Heart right ventricle (tissue), 16 donors: ENCODE results near the gene EIF1AX. TPM values are rescaled to one million over a fixed set of nuclear protein-coding genes. Genes with fewer than 3 reads are reported as not detected.

Experiments
- ATAC-seq, 8 donors: fragments of 200-7000 bp; cut with Tn5 transposase; one replicate each; pipeline ENCODE4 v1.9.1; 2020; ENCODE audit warnings: mild to moderate bottlenecking in 8 of 8, moderate library complexity in 8 of 8, moderate number of reproducible peaks in 1 of 8
- DNase-seq, 2 donors: peaks; one replicate each; pipeline ENCODE4 v3.0.0-alpha.2; 2020
- H3K27ac ChIP-seq, 10 donors: fragments of 200-600 bp; sonication (generic) in 2 of 10; one replicate each; pipeline versions ENCODE4 v1.5.0 to v1.8.0; 2020 to 2022; ENCODE audit warnings: mild to moderate bottlenecking in 3 of 10
- H3K27me3 ChIP-seq, 7 donors: fragments of 200-600 bp; one replicate each; pipeline ENCODE4 v1.8.0; 2021 to 2022; ENCODE audit warnings: mild to moderate bottlenecking in 2 of 7
- H3K36me3 ChIP-seq, 9 donors: fragments of 200-600 bp; sonication (generic) in 1 of 9; one replicate each; pipeline versions ENCODE4 v1.5.0 to v1.8.0; 2020 to 2022; ENCODE audit warnings: mild to moderate bottlenecking in 2 of 9
- H3K4me1 ChIP-seq, 9 donors: fragments of 200-600 bp; sonication (generic) in 1 of 9; one replicate each; pipeline versions ENCODE4 v1.5.0 to v1.8.0; 2020 to 2022; ENCODE audit warnings: mild to moderate bottlenecking in 4 of 9
- H3K4me3 ChIP-seq, 10 donors: fragments of 200-600 bp; sonication (generic) in 2 of 10; one replicate each; pipeline versions ENCODE4 v1.5.0 to v1.8.0; 2020 to 2022; ENCODE audit warnings: mild to moderate bottlenecking in 7 of 10, moderate library complexity in 2 of 10
- H3K9me3 ChIP-seq, 11 donors: fragments of 200-600 bp in 10 of 11; sonication (generic) in 2 of 11; one replicate each; pipeline versions ENCODE4 v1.5.0 to v1.8.0; 2013 to 2022; ENCODE audit warnings: mild to moderate bottlenecking in 2 of 11, control low read depth in 1 of 11, moderate library complexity in 1 of 11
- WGBS, 2 donors: extraction: QIAGEN DNeasy Blood & Tissue Kit; methylation state at CpG; one replicate each; pipeline ENCODE4 v1.1.7; 2013; ENCODE audit warnings: inconsistent platforms in 1 of 2; 5-methylcytosine and 5-hydroxymethylcytosine counted together
- intact Hi-C, 10 donors: fragments of 100-400 bp; cut with DNase I; formaldehyde crosslinking; loops; one replicate each; pipeline versions ENCODE4 v1.11.1 to v1.14.2; 2022
- polyA plus RNA-seq, 2 donors: library from polyadenylated mRNA; stranded (reverse); fragments of 200-250 nt; gene quantifications; one replicate each; pipeline ENCODE4 v1.2.3, GENCODE V29; 2013
- total RNA-seq, 10 donors: library from RNA; stranded (reverse); fragmentation: NEBNext Ultra II Directional in 3 of 10; extraction: Animal tissue kit (Norgen Biotek cat#: 25700) in 3 of 10; gene quantifications; one replicate each; pipeline versions ENCODE4 v1.2.1 to v1.2.4, GENCODE V29; 2021 to 2023
- TF ChIP-seq, protein P1 (sequence below), 9 donors: fragments of 200-600 bp; sonication (generic) in 2 of 9; IDR thresholded peaks; one replicate each; pipeline versions ENCODE4 v1.5.0 to v1.8.0; 2021 to 2022; ENCODE audit warnings: antibody characterized with exemption in 9 of 9, mild to moderate bottlenecking in 5 of 9, moderate library complexity in 1 of 9
- donor health status: Arrhythmogenic right ventricular cardiomyopathy.
- donor health status: ischemic (EF 13 %, LVEDD 7.1; RV severe dilation, severe dysfunction).
- donor health status: healthy with polysubstance abuse.
- donor health status: DM: no; HTN: yes; CAD: no.
- donor health status: DM: no; HTN: no; CAD: no.
- donor health status: ischemic (EF 25% LVEDD 6.9; RV normal size, moderate dysfunction).
- donor health status: ischemic (EF 25% LVEDD 5.7; RV mildly dilated, moderate dysfunction).
- donor health status: healthy.
- donor health status: DM: yes; HTN: yes; CAD: no.
- donor health status: Ischemic cardiomyopathy.
- donor health status: ischemic (EF 35%, LVEDD 5.7; RV mildly dilated, moderate dysfunction).
- donor health status: nonischemic (EF 11% LVEDD 7.7; RV severe dilation, severe dysfunction).
- donor health status: DM: yes; HTN: yes; CAD: no.
- donor health status: PGD.
- donor health status: ischemic (EF 29% LVEDD 5.4; RV normal size, mild dysfunction).
- donor health status: nonischemic (EF 23%, LVEDD 6.1; RV moderate dilation, normal function).

The EIF1AX gene
- total and polyA plus RNA-seq, 12 donors: 17.8 to 107 (median 58.8) TPM

DNA sequence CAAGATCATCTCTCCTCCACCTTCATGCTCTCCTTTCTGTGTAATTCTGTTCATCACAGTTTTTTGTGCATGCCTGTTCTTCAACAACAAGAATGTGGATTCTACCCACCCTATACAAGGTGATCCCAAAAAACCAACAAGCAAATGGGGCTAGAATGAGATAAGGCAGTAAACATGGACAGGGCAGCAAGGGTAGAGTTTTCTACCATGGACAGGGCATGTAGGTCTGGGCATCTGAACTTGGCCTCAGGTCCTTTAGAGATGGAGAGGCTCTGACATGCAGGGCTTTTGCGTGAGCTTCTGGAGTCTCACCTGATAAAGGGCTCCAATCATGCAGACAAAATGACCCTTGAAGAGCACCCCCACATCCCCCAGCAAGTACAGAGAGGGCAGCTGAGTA is 61.4 kb downstream of the EIF1AX start:
- DNase-seq: no peak
- Histone ChIP-seq H3K4me3 (no peak overlapping the region), H3K9me3 (no peaks in the 10 kb centered on the region), H3K4me1 (no peaks in the 10 kb centered on the region), H3K27ac (no peak overlapping the region), H3K36me3 (no peaks in the 10 kb centered on the region), H3K27me3 (peaks cover 0 to 72% (median 0%) of the 10 kb centered on the region in 7 donors)
- WGBS, 2 donors: 81 to 90% methylated on average over 1 of the region's 1 CpG
- no peak for ATAC-seq
- intact Hi-C loops: no loop called here
- TF ChIP-seq, protein P1, sequence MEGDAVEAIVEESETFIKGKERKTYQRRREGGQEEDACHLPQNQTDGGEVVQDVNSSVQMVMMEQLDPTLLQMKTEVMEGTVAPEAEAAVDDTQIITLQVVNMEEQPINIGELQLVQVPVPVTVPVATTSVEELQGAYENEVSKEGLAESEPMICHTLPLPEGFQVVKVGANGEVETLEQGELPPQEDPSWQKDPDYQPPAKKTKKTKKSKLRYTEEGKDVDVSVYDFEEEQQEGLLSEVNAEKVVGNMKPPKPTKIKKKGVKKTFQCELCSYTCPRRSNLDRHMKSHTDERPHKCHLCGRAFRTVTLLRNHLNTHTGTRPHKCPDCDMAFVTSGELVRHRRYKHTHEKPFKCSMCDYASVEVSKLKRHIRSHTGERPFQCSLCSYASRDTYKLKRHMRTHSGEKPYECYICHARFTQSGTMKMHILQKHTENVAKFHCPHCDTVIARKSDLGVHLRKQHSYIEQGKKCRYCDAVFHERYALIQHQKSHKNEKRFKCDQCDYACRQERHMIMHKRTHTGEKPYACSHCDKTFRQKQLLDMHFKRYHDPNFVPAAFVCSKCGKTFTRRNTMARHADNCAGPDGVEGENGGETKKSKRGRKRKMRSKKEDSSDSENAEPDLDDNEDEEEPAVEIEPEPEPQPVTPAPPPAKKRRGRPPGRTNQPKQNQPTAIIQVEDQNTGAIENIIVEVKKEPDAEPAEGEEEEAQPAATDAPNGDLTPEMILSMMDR (IDR thresholded peaks at IDR 0.05): no peak

Other genes with a start within 250 kb of the EIF1AX start
- gene BCLAF3, start 150.8 kb downstream of the EIF1AX start, total RNA-seq: 10 to 100 TPM in 2 of 10 donors, 1 to 10 TPM in 8; 5.5 to 10.2 (median 8.7) TPM
- 1 to 10 TPM; 1.2 to 8.7 TPM for gene BCLAF3, start 150.8 kb downstream of the EIF1AX start, polyA plus RNA-seq
- under 1 TPM; 0.19 to 0.82 (median 0.38) TPM for gene MAP7D2, start 24.9 kb downstream of the EIF1AX start, total RNA-seq
- under 1 TPM; 0.03 to 0.73 TPM for gene MAP7D2, start 24.9 kb downstream of the EIF1AX start, polyA plus RNA-seq
- 10 to 100 TPM; 22.4 to 42.5 (median 35.1) TPM for gene RPS6KA3, start 125.1 kb upstream of the EIF1AX start, total RNA-seq
- 10 to 100 TPM in 1 of 2 donors, 1 to 10 TPM in 1; 6.7 to 14.8 TPM for gene RPS6KA3, start 125.1 kb upstream of the EIF1AX start, polyA plus RNA-seq